Measurements from ENCODE around the gene ELAVL1. TPM values are rescaled to one million over a fixed set of nuclear protein-coding genes. Genes with fewer than 3 reads are reported as not detected.
A peak's percentile ranks its signal among the peaks of the same experiment; 100 is the strongest.

Gene ELAVL1
- total RNA-seq, 2 experiments from 2014 or later: 109 TPM

DNA sequence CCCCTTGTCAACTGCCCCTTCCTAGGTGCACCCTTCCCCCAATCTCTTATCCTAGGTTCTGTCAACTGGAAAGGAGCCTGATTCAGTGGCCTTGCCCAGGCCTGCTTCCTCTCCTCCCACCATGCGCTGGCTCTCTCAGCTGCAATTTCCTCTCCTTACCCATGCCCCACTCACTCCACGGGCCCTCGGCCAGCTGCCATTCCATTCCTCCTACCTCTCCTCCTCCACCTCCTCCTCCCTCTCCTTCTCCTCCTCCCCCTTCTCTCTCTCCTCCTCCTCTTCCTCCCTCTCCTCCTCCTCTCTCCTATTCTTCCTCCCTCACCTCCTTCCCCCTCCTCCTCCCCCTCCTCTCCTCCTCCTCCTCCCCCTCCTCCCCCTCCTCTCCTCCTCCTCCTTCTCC, 52.4 kb downstream of the ELAVL1 start:
- DNase-seq: no peak
- Mint-ChIP-seq H3K4me1 (no peaks in the 10 kb centered on the region), H3K9me3 (no peaks in the 10 kb centered on the region), H3K27ac (no peak overlapping the region), H3K36me3 (ENCODE audit: low read depth) (no peaks in the 10 kb centered on the region), H3K4me3 (no peak overlapping the region), H3K27me3 (no peaks in the 10 kb centered on the region)
- ChIA-PET POLR2A (no interaction called here), CTCF (interaction anchor here (0.6 to 2.5 kb wide), 2 partner anchors 9 to 299 kb away, joined by 3 to 12 read pairs; partner anchors contain the start of gene TIMM44)

DNA sequence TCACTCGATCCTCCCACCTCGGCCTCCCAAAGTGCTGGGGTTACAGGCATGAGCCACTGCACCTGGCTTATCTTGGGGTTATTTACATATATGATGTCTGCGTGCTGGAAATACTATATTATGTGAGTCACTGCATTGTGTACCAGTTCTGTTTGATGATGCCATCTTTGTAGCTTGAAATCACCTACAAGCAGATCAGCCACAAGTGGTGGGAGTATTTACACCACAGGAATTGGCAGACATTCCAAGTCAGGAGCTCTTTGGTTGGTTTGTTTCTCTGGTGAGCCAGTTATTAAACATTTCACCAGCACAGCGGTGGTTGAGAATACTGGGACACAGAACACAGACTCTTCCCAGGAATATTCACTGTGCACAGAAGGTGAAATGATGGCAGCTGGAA, 57.5 kb downstream of the ELAVL1 start:
- POLR2A ChIA-PET: no interaction called here
- Mint-ChIP-seq H3K9me3 (no peaks in the 10 kb centered on the region), H3K27me3 (no peaks in the 10 kb centered on the region), H3K4me1 (peaks cover 15% of the 10 kb centered on the region), H3K36me3 (ENCODE audit: low read depth) (no peaks in the 10 kb centered on the region), H3K27ac (no peak overlapping the region), H3K4me3 (no peak overlapping the region)
- no peak for DNase-seq
- CTCF ChIA-PET: no interaction called here

DNA sequence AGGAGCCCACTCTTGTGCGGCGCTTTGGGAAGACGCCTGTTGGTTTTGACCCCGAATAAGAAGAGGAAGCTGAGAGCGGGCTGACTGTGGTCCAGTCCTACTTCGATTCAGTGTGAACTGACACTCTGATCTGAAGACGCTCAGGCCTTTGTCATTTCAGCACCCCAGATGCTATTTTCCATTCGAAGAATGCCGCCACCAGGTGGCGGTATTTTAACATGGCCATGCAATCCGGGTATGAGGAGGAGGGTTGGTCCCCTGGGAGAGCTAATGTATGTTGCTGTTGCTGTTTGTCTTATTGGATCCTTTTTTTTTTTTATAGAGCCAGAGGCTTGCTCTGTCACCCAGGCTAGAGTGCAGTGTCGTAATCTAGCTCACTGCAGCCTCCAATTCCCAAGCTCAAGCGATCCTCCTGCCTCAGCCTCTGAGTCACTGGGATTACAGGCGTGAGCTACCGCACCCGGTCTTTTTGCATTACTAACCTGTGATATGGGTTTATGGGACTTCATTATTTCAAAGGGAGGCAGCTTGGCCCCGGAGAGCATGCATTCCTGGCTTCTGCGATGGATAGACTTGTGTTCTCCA, 61.2 kb downstream of the ELAVL1 start:
- peaks cover 8% of the 10 kb centered on the region for H3K36me3 Mint-ChIP-seq (ENCODE audit: low read depth)
- POLR2A ChIA-PET: interaction anchor here (0.6 to 1.0 kb wide), 3 partner anchors 23 to 569 kb away, joined by 3 to 7 read pairs (median 3); partner anchors contain the start of gene ZNF414

DNA sequence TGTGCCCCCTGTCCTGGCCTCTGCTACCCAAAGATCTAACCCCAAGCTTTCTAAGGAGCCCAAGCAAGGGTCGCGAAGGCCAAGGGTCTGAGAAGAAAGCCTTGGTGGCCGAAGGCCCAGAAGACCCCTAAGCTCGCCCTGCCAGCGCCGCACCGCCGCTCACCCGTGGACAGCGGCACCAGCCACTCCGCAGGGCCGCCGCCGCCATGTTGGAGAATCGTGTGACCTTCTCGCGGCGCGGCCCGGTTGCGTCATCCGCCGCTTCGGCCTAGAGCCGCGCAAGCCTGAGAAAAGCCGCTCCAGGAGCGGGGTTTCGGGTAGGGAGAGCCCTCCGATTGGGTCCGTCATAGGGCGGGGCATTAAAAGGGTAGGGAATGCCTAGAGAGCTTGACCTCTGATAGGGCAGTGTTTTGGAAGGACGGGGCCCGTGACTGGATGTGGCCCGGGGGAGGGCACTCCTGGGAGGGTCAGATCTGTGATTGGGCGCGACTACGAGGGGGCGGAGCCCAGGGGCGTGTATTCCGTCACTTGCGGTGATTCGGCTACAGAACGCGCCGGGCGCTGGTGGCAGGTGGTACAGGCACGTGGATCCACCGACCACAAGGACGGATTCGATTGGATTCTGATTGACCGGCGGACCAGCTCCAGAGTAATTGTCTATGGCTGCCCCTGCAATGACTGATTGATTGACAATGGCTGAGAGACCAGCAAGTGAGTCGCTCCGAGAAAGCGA, 61.8 kb downstream of the ELAVL1 start, which contains the start of gene TIMM44:
Gene TIMM44 (minus strand): TSS at position 223 of the 733 bp plus-strand sequence. CDS start 15 bp downstream, at position 208.
- Mint-ChIP-seq H3K27me3 (no peaks in the 10 kb centered on the region), H3K4me3 (peak within 1 kb of the TSS; percentile 89), H3K27ac (peak within 1 kb of the TSS; percentile 96), H3K36me3 (ENCODE audit: low read depth) (peaks cover 11% of the 10 kb centered on the region), H3K4me1 (peaks cover 35% of the 10 kb centered on the region), H3K9me3 (no peaks in the 10 kb centered on the region)
- POLR2A ChIA-PET: interaction anchor here (0.6 to 1.0 kb wide), 4 partner anchors 12 to 570 kb away, joined by 3 to 7 read pairs (median 3); partner anchors contain the start of gene ZNF414
- peak; percentile 100 for DNase-seq
- CTCF ChIA-PET: interaction anchor here (0.5 to 4.8 kb wide), 28 partner anchors 8 to 1750 kb away, joined by 3 to 38 read pairs (median 4); partner anchors contain the start of genes ELAVL1, MAP2K7, RAB11B and SNAPC2

More for the DNA sequence above, 61.2 kb downstream of the ELAVL1 start:
- Mint-ChIP-seq H3K27ac (peak overlapping the region; percentile 96), H3K9me3 (no peaks in the 10 kb centered on the region), H3K27me3 (no peaks in the 10 kb centered on the region), H3K4me1 (peaks cover 32% of the 10 kb centered on the region), H3K4me3 (peak overlapping the region; percentile 89)
- CTCF ChIA-PET: interaction anchor here (0.5 to 4.8 kb wide), 31 partner anchors 8 to 1750 kb away, joined by 3 to 38 read pairs (median 4); partner anchors contain the start of genes ELAVL1, MAP2K7, RAB11B and SNAPC2
- peak; percentile 90 for DNase-seq

DNA sequence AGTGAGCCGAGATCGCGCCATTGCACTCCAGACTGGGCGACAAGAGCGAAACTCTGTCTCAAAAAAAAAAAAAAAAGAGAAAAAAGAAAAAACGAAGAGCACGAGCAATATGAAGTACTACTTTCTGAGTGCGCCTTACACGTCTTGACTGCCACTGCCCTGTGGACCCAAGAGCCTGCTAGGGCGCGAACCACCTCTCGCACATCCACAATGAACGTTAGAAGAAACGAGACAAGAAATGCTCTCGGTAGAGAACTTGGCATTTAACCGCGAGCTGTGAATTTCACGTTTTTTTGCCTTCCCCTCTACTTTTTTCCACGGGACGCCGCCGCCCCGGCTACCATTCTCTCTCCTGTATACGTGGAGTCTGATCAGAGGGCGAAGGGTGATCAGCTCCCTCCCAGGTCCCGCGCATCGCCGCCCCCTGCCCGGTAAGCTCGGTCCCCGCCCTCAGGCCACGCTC, 62.4 kb downstream of the ELAVL1 start:
- Mint-ChIP-seq H3K4me1 (peaks cover 35% of the 10 kb centered on the region), H3K9me3 (no peaks in the 10 kb centered on the region), H3K36me3 (ENCODE audit: low read depth) (peaks cover 11% of the 10 kb centered on the region), H3K4me3 (peak overlapping the region; percentile 89), H3K27ac (peak overlapping the region; percentile 96), H3K27me3 (no peaks in the 10 kb centered on the region)
- POLR2A ChIA-PET: interaction anchor here (0.7 to 1.0 kb wide), 2 partner anchors 12 to 22 kb away, joined by 3 read pairs; no protein-coding TSS in a partner anchor
- no peak for DNase-seq
- CTCF ChIA-PET: interaction anchor here (0.6 to 4.8 kb wide), 16 partner anchors 10 to 447 kb away, joined by 3 to 38 read pairs (median 6); partner anchors contain the start of genes MAP2K7, RAB11B and SNAPC2

DNA sequence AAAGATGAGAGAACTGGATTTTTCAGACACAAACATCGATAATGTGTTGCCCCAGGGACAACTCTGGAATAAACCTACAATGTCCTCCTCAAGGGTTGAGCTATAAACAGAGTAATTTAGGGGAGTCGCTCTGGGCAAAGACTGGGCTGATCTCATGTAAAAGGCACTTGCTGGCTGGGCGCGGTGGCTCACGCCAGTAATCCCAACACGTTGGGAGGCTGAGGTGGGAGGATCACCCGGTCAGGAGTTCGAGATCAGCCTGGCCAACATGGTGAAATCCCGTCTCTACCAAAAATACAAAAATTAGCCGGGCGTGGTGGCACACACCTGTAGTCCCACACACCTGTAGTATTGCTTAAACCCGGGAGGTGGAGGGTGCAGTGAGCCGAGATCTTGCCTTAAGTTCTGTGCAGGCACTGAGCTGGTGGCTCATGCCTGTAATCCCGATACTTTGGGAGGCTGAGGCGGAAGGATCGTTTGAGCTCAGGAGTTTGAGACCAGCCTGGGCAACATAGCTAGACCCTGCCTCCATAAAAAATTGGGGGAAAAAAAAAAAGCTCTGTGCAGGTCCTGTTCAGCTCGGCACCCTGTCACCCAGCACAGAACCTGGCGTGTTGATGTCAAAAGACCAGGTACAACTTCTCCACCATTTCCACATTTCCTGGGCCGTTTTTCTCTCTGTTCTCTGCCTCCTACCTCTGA, 63.4 kb downstream of the ELAVL1 start:
- ChIA-PET CTCF (interaction anchor here (4.8 kb wide), 1 partner anchor 12 kb away, joined by 38 read pairs; no protein-coding TSS in a partner anchor), POLR2A (no interaction called here)
- Mint-ChIP-seq H3K4me3 (peak overlapping the region; percentile 89), H3K27ac (peak overlapping the region; percentile 68), H3K27me3 (no peaks in the 10 kb centered on the region), H3K4me1 (peaks cover 35% of the 10 kb centered on the region), H3K36me3 (ENCODE audit: low read depth) (peaks cover 14% of the 10 kb centered on the region), H3K9me3 (no peaks in the 10 kb centered on the region)
- no peak for DNase-seq

DNA sequence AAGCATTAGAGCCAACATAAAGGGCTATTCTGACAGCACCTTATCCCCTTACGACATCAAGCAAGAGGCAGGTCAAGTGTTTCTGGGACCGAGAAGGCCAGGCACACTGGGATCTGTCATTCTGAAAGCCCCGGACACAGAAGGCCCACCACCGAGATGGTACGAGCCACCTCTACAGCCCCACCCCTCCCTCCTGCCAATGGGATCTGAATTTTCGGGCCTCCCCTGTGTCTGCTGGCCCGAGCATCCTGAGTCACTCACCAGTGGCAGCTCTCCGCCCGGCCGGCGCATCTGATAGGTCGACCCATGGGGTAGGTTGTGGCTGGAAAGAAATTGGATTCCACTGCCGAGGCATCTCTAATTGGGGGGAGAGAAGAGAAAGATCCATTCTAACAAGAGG, 64.6 kb downstream of the ELAVL1 start:
- POLR2A ChIA-PET: no interaction called here
- CTCF ChIA-PET: no interaction called here
- H3K36me3 Mint-ChIP-seq (ENCODE audit: low read depth): peaks cover 14% of the 10 kb centered on the region
- no peak overlapping the region for H3K4me3 Mint-ChIP-seq
- peaks cover 35% of the 10 kb centered on the region for H3K4me1 Mint-ChIP-seq
- no peaks in the 10 kb centered on the region for H3K9me3 Mint-ChIP-seq
- no peak overlapping the region for H3K27ac Mint-ChIP-seq
- H3K27me3 Mint-ChIP-seq: no peaks in the 10 kb centered on the region
- no peak for DNase-seq

DNA sequence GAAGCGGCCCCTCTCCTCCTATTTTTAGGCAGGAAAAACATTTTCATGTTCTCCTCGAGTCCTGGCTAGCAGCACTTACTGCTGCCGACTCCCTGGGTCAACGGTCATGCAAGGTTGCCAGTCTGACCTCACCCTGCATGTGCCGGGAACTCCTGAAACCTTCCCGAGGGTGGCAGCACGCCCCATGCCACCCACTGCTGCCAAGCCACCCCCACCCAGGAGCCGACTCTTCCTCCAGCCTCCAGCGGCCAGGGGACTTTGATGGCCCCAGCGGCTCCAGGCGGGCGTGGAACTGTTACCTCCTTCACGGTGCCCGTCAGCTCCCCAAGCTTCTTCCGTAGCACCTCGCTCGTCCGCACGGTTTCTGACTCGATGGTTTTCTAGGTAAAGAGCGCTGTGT, 70.7 kb downstream of the ELAVL1 start:
- ChIA-PET CTCF (interaction anchor here (0.6 to 1.9 kb wide), 3 partner anchors 9 to 304 kb away, joined by 3 to 10 read pairs (median 6); partner anchors contain the start of gene TIMM44), POLR2A (no interaction called here)
- no peak overlapping the region for H3K27ac Mint-ChIP-seq
- no peaks in the 10 kb centered on the region for H3K27me3 Mint-ChIP-seq
- no peak overlapping the region for H3K4me3 Mint-ChIP-seq
- no peak for DNase-seq
- H3K9me3 Mint-ChIP-seq: no peaks in the 10 kb centered on the region
- peaks cover 4% of the 10 kb centered on the region for H3K4me1 Mint-ChIP-seq
- peaks cover 13% of the 10 kb centered on the region for H3K36me3 Mint-ChIP-seq (ENCODE audit: low read depth)

DNA sequence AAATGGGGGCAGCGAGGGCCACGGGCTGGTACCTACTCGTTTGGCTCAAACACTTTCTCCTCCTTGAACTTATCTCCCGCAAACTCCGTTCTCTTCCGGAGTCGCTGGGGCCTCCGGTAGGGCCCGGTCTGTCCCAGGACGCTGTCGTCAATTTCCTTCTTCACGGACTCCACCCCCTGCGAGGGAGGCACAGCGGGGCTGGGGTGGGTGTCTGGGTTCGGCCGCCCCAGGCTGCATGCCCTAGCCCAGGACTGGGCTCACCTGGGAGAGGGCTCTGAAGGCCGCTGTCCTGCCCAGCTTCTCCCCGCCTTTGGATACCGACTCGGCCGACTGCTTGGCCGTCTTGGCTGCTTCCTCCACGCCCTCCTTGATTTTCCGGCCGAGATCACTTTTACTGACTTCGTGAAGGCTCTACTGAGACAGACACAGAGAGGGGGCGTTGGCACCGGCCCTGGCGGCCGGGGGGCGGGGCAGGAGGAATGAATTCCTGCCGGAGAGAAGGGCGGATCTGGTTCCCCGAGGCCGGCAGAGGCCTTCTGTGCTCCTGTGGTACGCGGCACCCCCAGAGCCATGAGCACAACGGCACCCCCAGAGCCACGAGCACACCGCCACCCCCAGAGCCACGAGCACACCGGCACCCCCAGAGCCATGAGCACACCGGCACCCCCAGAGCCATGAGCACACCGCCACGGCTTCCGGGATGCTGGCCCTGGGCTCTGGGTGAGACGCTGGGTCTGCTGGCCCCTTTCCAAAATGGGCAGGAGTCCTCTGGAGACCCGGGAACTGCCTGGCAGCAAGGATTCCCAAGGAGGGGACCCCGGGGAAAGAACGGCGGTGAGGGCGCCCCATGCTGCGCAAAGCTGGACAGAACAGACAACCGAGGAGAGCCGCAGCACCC, 71.4 kb downstream of the ELAVL1 start:
- Mint-ChIP-seq H3K27ac (no peak overlapping the region), H3K36me3 (ENCODE audit: low read depth) (peaks cover 13% of the 10 kb centered on the region), H3K27me3 (no peaks in the 10 kb centered on the region), H3K4me1 (peaks cover 4% of the 10 kb centered on the region), H3K4me3 (no peak overlapping the region), H3K9me3 (no peaks in the 10 kb centered on the region)
- CTCF ChIA-PET: interaction anchor here (0.6 to 1.9 kb wide), 3 partner anchors 10 to 305 kb away, joined by 3 to 10 read pairs (median 6); partner anchors contain the start of gene TIMM44
- DNase-seq: no peak
- POLR2A ChIA-PET: no interaction called here

DNA sequence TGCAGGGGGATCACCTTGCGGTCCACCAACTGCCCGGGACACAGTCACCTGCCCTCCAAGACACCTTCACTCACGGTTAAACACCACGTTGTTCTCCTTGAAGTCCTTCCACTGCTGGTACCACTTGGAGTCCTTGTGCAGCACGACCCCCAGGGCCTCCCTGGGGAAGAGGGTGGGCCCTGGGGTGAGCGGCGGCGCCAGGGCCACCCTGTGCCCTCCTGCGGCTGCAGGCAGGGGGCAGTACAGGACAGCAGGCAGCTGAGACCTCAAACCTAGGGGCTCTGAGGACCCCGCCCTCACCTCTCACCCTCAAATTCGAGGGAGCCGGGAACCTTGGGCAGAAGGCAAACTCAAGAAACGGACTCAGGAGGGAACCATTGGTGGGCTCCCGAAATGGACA, 72.0 kb downstream of the ELAVL1 start:
- ChIA-PET POLR2A (no interaction called here), CTCF (no interaction called here)
- DNase-seq: no peak
- H3K27me3 Mint-ChIP-seq: no peaks in the 10 kb centered on the region
- no peaks in the 10 kb centered on the region for H3K4me1 Mint-ChIP-seq
- H3K36me3 Mint-ChIP-seq (ENCODE audit: low read depth): peaks cover 9% of the 10 kb centered on the region
- no peak overlapping the region for H3K4me3 Mint-ChIP-seq
- H3K9me3 Mint-ChIP-seq: no peaks in the 10 kb centered on the region
- H3K27ac Mint-ChIP-seq: no peak overlapping the region

DNA sequence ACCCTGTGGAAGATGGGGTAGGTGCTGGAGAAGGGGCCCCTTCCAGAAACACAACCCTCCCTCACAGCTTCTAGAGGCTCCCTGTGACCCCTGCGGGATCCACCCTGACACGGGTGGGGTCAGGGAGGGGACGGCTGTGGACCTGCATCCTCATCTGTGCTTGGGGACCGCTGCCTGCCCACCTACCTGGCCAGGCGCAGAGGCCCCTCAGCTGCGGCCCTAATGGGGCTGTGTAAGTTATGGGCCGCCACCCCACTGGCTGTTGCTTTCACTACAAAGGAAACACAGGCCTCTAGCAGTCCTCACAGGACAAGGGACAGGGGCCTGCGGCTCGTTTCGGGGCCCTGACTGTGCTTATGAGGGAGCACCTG, 72.5 kb downstream of the ELAVL1 start:
- no peaks in the 10 kb centered on the region for H3K27me3 Mint-ChIP-seq
- ChIA-PET POLR2A (no interaction called here), CTCF (interaction anchor here (5.8 kb wide), 1 partner anchor 11 kb away, joined by 38 read pairs; the partner anchor contains the start of gene TIMM44)
- DNase-seq: no peak
- no peak overlapping the region for H3K4me3 Mint-ChIP-seq
- H3K4me1 Mint-ChIP-seq: no peaks in the 10 kb centered on the region
- no peaks in the 10 kb centered on the region for H3K9me3 Mint-ChIP-seq
- no peak overlapping the region for H3K27ac Mint-ChIP-seq
- H3K36me3 Mint-ChIP-seq (ENCODE audit: low read depth): peaks cover 8% of the 10 kb centered on the region

Measured in activated CD4-positive, alpha-beta T cell treated with anti-CD3 and anti-CD28 coated beads, Interleukin-2, amount 10 ng/mL, durations not matched to agents 7 days and 5 days (primary cell).